ENCODE measurements around the gene HBG1.
"Not testable (repeated sequence)": the region's sequence is repeated elsewhere in the genome, so short reads cannot be mapped to it uniquely, and the experiment has no call there.

DNA sequence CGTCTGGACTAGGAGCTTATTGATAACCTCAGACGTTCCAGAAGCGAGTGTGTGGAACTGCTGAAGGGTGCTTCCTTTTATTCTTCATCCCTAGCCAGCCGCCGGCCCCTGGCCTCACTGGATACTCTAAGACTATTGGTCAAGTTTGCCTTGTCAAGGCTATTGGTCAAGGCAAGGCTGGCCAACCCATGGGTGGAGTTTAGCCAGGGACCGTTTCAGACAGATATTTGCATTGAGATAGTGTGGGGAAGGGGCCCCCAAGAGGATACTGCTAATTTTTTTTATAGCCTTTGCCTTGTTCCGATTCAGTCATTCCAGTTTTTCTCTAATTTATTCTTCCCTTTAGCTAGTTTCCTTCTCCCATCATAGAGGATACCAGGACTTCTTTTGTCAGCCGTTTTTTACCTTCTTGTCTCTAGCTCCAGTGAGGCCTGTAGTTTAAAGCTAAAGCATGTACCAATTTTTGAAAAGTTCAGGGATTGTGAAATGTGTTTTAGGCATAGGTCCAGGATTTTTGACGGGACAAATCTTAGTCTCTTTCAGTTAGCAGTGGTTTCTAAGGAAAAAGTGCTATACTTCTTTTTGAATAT, at the start of gene HBG1:
- TF ChIP-seq, protein P1, sequence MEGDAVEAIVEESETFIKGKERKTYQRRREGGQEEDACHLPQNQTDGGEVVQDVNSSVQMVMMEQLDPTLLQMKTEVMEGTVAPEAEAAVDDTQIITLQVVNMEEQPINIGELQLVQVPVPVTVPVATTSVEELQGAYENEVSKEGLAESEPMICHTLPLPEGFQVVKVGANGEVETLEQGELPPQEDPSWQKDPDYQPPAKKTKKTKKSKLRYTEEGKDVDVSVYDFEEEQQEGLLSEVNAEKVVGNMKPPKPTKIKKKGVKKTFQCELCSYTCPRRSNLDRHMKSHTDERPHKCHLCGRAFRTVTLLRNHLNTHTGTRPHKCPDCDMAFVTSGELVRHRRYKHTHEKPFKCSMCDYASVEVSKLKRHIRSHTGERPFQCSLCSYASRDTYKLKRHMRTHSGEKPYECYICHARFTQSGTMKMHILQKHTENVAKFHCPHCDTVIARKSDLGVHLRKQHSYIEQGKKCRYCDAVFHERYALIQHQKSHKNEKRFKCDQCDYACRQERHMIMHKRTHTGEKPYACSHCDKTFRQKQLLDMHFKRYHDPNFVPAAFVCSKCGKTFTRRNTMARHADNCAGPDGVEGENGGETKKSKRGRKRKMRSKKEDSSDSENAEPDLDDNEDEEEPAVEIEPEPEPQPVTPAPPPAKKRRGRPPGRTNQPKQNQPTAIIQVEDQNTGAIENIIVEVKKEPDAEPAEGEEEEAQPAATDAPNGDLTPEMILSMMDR (conservative IDR thresholded peaks at IDR 0.05; ENCODE audit: low read length), result not testable (repeated sequence)
- not testable (repeated sequence) for TF ChIP-seq EZH2phosphoT487 (IDR thresholded peaks at IDR 0.05; ENCODE audit: borderline replicate concordance)

Data from Loucy (cell line).